Activated T-cell treated with anti-CD3 and anti-CD28 coated beads, Interleukin-2, amount 50 U/mL, for 1 hour (primary cell): ENCODE results near the gene CTDP1.

Experiments used
- DNase-seq: peaks from one replicate; pipeline ENCODE4 v3.0.0-alpha.2; 2020

Gene CTDP1

DNA sequence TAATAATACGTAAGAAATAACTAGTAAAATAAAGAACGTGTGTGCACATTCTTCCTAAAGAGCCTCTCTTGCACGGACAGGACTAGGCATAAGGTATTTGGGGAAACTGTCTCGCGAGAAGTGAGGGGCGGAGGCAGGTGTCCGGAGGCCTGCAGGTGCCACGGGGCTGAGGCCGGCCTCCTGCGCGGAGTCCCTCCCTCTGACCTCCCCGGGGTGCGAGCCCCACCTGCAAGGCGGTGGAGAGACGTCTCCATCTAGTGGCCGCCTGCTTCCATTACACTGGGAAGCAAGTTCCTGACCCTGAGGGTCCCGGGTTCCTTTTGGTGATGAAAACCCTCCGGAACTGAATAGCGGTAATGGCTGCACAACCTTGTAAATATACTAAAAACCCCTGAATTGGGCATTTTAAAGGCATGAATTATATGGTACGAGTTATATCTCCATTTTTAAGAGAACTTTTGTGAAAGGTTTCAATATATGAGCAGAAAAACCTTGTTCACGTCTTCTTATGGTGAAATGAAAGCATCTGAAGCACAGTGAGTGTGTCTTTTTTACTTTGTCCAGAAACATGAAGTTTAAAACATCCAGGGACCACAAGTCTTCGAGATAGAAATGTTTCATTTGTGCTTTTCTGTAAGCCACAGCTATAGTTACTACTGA, 35.5 kb upstream of the CTDP1 start:
- peak; percentile 73 for DNase-seq

- no peak for DNase-seq
These were observed 34.9 kb upstream of the CTDP1 start for GRCh38 chr18:79644666-79645057.

GRCh38 chr18:79645291-79645983, 34.2 kb upstream of the CTDP1 start:
- DNase-seq: no peak

DNA sequence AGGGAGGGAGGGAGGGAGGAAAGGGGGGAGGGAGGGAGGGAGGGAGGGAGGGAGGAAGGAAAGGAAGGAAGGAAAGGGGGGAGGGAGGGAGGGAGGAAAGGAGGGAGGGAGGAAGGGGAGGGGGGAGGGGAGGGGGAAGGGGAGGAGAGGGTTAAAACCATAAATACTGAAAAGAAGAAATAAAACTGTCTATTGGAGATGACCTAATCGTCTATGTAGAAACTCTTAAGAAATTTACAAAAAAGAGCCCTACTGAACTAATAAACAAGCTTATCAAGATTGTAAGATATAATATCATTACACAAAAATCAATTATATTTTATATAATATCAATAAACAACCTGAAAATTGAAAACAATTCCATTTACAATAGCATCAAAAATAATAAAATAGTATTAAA, 32.3 kb upstream of the CTDP1 start:
- no peak for DNase-seq

- no peak for DNase-seq
These were observed 28.6 kb upstream of the CTDP1 start for GRCh38 chr18:79650959-79651358.

GRCh38 chr18:79657342-79657996, 22.1 kb upstream of the CTDP1 start:
- no peak for DNase-seq

GRCh38 chr18:79658366-79658765, 21.2 kb upstream of the CTDP1 start:
- DNase-seq: no peak

DNA sequence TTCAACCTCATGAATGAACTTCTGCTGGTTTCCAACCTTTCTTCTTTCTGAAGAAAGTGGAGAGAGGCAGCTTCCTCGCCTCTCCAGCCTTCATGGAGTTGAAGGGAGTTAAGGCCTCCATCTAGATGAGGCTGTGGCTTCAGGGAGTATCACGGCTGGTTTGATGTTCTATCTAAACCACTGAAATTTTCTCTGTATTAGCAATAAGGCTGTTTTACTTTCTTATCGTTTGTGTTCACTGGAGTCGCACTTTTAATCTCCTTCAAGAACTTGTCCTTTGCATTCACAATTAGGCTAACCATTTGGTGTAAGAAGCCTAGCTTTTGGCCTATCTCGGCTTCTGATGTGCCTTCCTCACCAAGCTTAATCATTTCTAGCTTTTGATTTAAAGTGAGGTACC, 19.9 kb upstream of the CTDP1 start:
- DNase-seq: no peak

- no peak for DNase-seq
These were observed 17.6 kb upstream of the CTDP1 start for GRCh38 chr18:79662034-79662433.

GRCh38 chr18:79662439-79662838, 17.2 kb upstream of the CTDP1 start:
- DNase-seq: no peak

GRCh38 chr18:79664525-79665125, 15.0 kb upstream of the CTDP1 start:
- DNase-seq: no peak

- DNase-seq: no peak
These were observed 11.4 kb upstream of the CTDP1 start for GRCh38 chr18:79668203-79668602.

GRCh38 chr18:79672490-79673276, 6.9 kb upstream of the CTDP1 start:
- DNase-seq: no peak

DNA sequence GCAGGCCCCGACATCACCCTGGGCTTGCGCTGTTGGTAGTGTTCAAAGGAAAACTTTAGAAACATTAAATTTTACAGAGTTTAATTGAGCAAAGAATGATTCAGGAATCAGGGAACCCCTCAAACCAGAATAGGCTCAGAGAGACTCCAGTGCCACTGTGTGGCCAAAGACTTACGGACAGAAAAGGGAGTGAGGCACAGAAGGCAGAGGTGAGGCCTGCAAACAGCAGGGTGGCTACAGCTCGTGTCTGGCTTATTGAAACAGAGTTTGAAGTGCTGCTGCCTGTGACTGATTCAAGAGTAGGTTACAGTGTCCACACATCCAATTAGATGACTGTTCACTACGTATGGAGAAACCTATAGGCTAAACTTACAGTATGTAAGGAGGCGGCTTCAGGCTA, 2.4 kb upstream of the CTDP1 start:
- no peak for DNase-seq

DNA sequence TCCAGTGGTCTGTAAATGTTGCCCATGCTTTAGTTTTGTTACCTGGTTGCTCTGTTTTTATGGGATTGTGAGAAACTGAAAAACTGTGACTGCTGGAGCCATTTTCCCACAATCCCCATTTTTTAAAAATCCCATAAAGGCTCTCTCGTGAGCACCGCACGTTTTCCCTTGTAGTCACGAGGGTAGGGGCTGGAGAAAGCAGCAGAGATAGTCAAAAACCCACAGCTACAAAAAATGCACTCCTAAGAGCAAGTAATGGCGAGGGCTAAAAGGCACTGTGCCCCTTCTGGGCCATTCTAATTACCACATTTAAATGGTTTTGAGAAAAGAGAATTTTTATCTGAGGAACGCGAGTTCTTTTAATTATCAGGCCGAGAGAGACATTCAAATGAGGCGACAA, 1.8 kb upstream of the CTDP1 start:
- no peak for DNase-seq

- DNase-seq: peak; percentile 97
These were observed 695 bp upstream of the CTDP1 start for GRCh38 chr18:79678665-79679551.

DNA sequence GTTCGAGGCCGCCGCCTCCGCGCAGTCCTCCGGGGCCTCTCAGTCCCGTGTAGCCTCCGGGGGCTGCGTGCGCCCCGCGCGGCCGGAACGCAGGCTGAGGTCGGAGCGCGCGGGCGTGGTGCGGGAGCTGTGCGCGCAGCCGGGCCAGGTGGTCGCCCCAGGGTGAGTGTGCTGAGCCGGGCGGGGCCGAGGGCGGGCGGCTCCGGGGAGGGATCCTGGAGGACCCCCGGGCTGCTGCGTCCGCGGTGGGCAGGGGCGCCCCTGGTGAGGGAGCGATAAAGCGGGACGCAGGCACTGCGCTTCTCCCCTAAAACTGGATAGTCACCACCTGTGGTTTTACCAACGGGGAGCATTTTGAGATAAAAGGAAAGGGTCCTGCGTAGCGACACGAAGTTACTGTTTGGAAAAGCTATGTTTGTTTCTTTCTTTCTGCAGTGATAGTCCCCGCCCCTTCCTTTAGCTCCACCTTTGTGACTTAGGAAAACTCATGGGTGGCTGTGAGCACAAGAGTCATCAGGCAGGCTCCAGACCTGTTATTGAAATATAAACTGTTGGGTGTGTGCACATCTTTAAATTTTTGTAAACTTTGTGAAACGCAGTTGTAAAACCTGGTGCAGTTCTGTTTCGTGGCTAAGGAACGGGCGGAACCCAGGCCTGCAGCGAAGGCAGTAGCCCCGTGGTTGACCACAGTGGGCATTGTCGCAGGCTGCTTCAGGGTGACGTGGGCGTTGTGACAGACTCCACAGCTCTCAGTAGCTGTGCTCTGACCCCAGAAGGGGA, 687 bp downstream of the CTDP1 start:
- peak; percentile 41 for DNase-seq

DNA sequence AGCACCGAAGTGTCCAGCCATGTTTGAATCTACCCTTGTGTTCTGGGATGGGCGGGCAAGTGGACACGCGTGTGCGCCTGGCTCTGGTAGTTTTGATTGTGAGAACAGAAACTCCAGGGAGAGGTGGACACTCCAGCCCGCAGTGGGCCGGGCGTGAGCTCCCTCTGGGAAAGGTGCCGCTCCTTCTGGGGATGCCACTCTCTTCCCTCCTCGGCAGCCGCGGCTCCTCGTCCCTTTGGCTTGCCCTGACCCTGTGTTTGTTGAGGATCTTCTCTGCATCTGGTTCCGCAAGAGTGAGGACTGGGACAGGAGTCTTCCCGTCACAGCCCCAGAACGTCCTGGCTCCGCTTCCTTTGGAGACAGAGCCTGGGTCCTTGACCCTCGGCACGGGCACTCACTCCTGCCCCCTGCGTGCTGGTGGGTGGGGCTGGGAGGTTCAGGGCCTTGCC, 1.3 kb downstream of the CTDP1 start:
- no peak for DNase-seq

- DNase-seq: peak; percentile 67
These were observed 2.1 kb downstream of the CTDP1 start for GRCh38 chr18:79681484-79682387.

DNA sequence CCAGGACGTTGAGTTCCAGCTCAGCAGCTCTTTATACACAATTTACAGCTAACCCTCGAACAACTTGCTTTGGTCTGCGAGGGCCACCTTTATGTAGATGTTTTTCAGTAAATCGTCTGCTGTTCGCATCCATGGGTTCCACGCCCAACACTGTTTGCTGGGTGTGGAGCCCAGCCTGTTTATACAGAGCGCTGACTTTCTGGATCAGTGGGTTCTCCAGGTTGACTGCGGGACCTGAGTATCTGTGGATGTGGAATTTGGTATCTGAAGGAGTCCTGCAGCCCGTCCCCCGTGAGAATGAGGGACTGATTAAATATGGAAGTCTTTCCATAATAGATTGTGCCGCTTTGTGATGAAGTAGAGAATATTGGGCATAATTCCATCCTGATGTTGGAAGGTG, 2.9 kb downstream of the CTDP1 start:
- DNase-seq: no peak
